Measurements from ENCODE around the gene DRG1.
"Not testable (repeated sequence)": the region's sequence is repeated elsewhere in the genome, so short reads cannot be mapped to it uniquely, and the experiment has no call there.

The DRG1 gene

GRCh38 chr22:31477329-31477728 lies 77.9 kb downstream of the DRG1 start:
- H3K27ac ChIP-seq (ENCODE audit: insufficient read depth in 1 of 2, low read depth in 1 of 2, low read length in 2 of 2, poor library complexity in 1 of 2, severe bottlenecking in 2 of 2) = no peak overlapping the region
- no peak for DNase-seq
- POLR2A ChIA-PET = interaction anchor here (1.1 kb wide), 1 partner anchor 137 kb away, joined by 3 read pairs; no protein-coding TSS in a partner anchor
- CTCF ChIA-PET = interaction anchor here (0.9 kb wide), 1 partner anchor 26 kb away, joined by 3 read pairs; no protein-coding TSS in a partner anchor
- no peaks in the 10 kb centered on the region for H3K9me3 ChIP-seq (ENCODE audit: control extremely low read depth in 1 of 5, control insufficient read depth in 4 of 5, insufficient read depth in 2 of 5, low read depth in 1 of 5, low read length in 4 of 5)
- no peaks in the 10 kb centered on the region for H3K27me3 ChIP-seq (replicated peaks in 2 of 5; ENCODE audit: control insufficient read depth in 4 of 5, insufficient read depth in 5 of 5, low read length in 4 of 5)
- peaks cover 0 to 5% (median 0%) of the 10 kb centered on the region in 4 experiments for H3K4me1 ChIP-seq (ENCODE audit: control extremely low read depth in 1 of 4, control insufficient read depth in 4 of 4, insufficient read depth in 4 of 4, low read length in 3 of 4)
- no peak overlapping the region for H3K4me3 ChIP-seq (ENCODE audit: control insufficient read depth in 1 of 7, extremely low read depth in 1 of 7, insufficient read depth in 4 of 7, low read depth in 2 of 7, low read length in 6 of 7)
- WGBS (ENCODE audit: insufficient coverage) = 100% methylated on average over 1 of the region's 4 CpGs
- peaks cover 9 to 50% (median 24%) of the 10 kb centered on the region in 4 experiments for H3K36me3 ChIP-seq (ENCODE audit: control insufficient read depth in 4 of 4, insufficient read depth in 4 of 4, low read length in 3 of 4)

- H3K4me1 ChIP-seq (ENCODE audit: control extremely low read depth in 1 of 4, control insufficient read depth in 4 of 4, insufficient read depth in 4 of 4, low read length in 3 of 4) = peaks cover 0 to 1% (median 0%) of the 10 kb centered on the region in 4 experiments
- ChIA-PET CTCF (interaction anchor here (0.6 kb wide), 1 partner anchor 15 kb away, joined by 3 read pairs; no protein-coding TSS in a partner anchor), POLR2A (no interaction called here)
- H3K36me3 ChIP-seq (ENCODE audit: control insufficient read depth in 4 of 4, insufficient read depth in 4 of 4, low read length in 3 of 4) = peaks cover 9 to 55% (median 34%) of the 10 kb centered on the region in 4 experiments
- no peak overlapping the region for H3K4me3 ChIP-seq (ENCODE audit: control insufficient read depth in 1 of 7, extremely low read depth in 1 of 7, insufficient read depth in 4 of 7, low read depth in 2 of 7, low read length in 6 of 7)
- no peak overlapping the region for H3K27ac ChIP-seq (ENCODE audit: insufficient read depth in 1 of 2, low read depth in 1 of 2, low read length in 2 of 2, poor library complexity in 1 of 2, severe bottlenecking in 2 of 2)
- 89% methylated on average over 3 of the region's 3 CpGs for WGBS (ENCODE audit: insufficient coverage)
- no peaks in the 10 kb centered on the region for H3K27me3 ChIP-seq (replicated peaks in 2 of 5; ENCODE audit: control insufficient read depth in 4 of 5, insufficient read depth in 5 of 5, low read length in 4 of 5)
- H3K9me3 ChIP-seq (ENCODE audit: control extremely low read depth in 1 of 5, control insufficient read depth in 4 of 5, insufficient read depth in 2 of 5, low read depth in 1 of 5, low read length in 4 of 5) = no peaks in the 10 kb centered on the region
- DNase-seq = no peak
Measured at GRCh38 chr22:31481129-31481528, 81.7 kb downstream of the DRG1 start.

GRCh38 chr22:31482470-31482869 lies 83.1 kb downstream of the DRG1 start:
- H3K4me3 ChIP-seq (ENCODE audit: control insufficient read depth in 1 of 7, extremely low read depth in 1 of 7, insufficient read depth in 4 of 7, low read depth in 2 of 7, low read length in 6 of 7); H3K9me3 ChIP-seq (ENCODE audit: control extremely low read depth in 1 of 5, control insufficient read depth in 4 of 5, insufficient read depth in 2 of 5, low read depth in 1 of 5, low read length in 4 of 5); H3K27me3 ChIP-seq (replicated peaks in 2 of 5; ENCODE audit: control insufficient read depth in 4 of 5, insufficient read depth in 5 of 5, low read length in 4 of 5); CTCF ChIA-PET; DNase-seq; H3K4me1 ChIP-seq (ENCODE audit: control extremely low read depth in 1 of 4, control insufficient read depth in 4 of 4, insufficient read depth in 4 of 4, low read length in 3 of 4); POLR2A ChIA-PET; H3K27ac ChIP-seq (ENCODE audit: insufficient read depth in 1 of 2, low read depth in 1 of 2, low read length in 2 of 2, poor library complexity in 1 of 2, severe bottlenecking in 2 of 2): not testable (repeated sequence)
- 100% methylated on average over 3 of the region's 8 CpGs for WGBS (ENCODE audit: insufficient coverage)
- peaks cover 13 to 59% (median 35%) of the 10 kb centered on the region in 4 experiments for H3K36me3 ChIP-seq (ENCODE audit: control insufficient read depth in 4 of 4, insufficient read depth in 4 of 4, low read length in 3 of 4)
